Endothelial cell of umbilical vein (primary cell): ENCODE measurements around the gene TSPEAR. TPM values are rescaled to one million over a fixed set of nuclear protein-coding genes. Genes with fewer than 3 reads are reported as not detected.

Experiments
- BruUV-seq: library from RNA; stranded (reverse); fragments of 400-500 nt; replicated peaks from 2 replicates; lab custom pipeline; 2021; lab: Mats Ljungman, UMichigan
- CTCF ChIA-PET: fragments of 300-600, 350-600 bp; sonication (Branson Sonifier 250); formaldehyde crosslinking; loops from one replicate; lab custom pipeline; 2021; ENCODE audit warnings: antibody characterized with exemption, inconsistent platforms; lab: Charles Lee
- POLR2A ChIA-PET: fragments of 300-600, 350-600 bp; sonication (Branson Sonifier 250); formaldehyde crosslinking; loops from one replicate; lab custom pipeline; 2021; ENCODE audit warnings: antibody characterized with exemption, inconsistent platforms; lab: Charles Lee
- DNase-seq: peaks from one replicate; pipeline ENCODE4 v3.0.0-alpha.2; 2011; ENCODE audit warnings: low read depth, low spot score
- FAIRE-seq: peaks from 2 replicates; lab custom pipeline; 2011; peaks lifted over from hg19 to GRCh38; lab: Jason Lieb, UNC
- H2AFZ ChIP-seq: 2 replicates; pipeline ENCODE4 v1.6.0; 2012; ENCODE audit warnings: low read depth, low read length, control low read depth, inconsistent platforms
- H3K27ac ChIP-seq: 2 replicates; pipeline ENCODE4 v1.5.1; 2011; ENCODE audit warnings: low read depth, mild to moderate bottlenecking, control low read depth, low read length, moderate library complexity; ENCODE audit not compliant: insufficient read depth
- H3K27me3 ChIP-seq, 2 experiments: 2 replicates each; pipeline versions ENCODE4 v1.6.0 to v1.6.1; 2011; ENCODE audit warnings: low read length in 2 of 2, mixed read lengths in 1 of 2; ENCODE audit not compliant: control insufficient read depth in 2 of 2, insufficient read depth in 2 of 2
- H3K36me3 ChIP-seq, 2 experiments: 2 replicates in 1 of 2; 3 replicates in 1 of 2; pipeline ENCODE4 v1.5.1; 2011; ENCODE audit warnings: low read length in 2 of 2, mild to moderate bottlenecking in 1 of 2, moderate library complexity in 1 of 2; ENCODE audit not compliant: control insufficient read depth in 2 of 2, insufficient read depth in 2 of 2; ENCODE audit errors: extremely low read depth in 1 of 2
- H3K4me1 ChIP-seq: 3 replicates; pipeline ENCODE4 v1.5.1; 2011; ENCODE audit warnings: mild to moderate bottlenecking, low read length; ENCODE audit not compliant: control insufficient read depth, insufficient read depth; ENCODE audit errors: extremely low read depth
- H3K4me2 ChIP-seq: 2 replicates; pipeline ENCODE4 v1.6.1; 2011; ENCODE audit warnings: low read length, control low read depth, mixed read lengths; ENCODE audit not compliant: insufficient read depth
- H3K4me3 ChIP-seq, 3 experiments: fragments of 200-600 bp in 1 of 3; sonication (generic), shearing (Covaris generic) in 1 of 3; replicated peaks in 1 of 3; 2 replicates each; pipeline ENCODE4 v1.5.1; 2011 to 2016; ENCODE audit warnings: control low read depth in 3 of 3, low read length in 3 of 3, mild to moderate bottlenecking in 2 of 3, inconsistent platforms in 1 of 3, low read depth in 1 of 3, moderate library complexity in 1 of 3; ENCODE audit not compliant: insufficient read depth in 1 of 3
- H3K79me2 ChIP-seq: 2 replicates; pipeline ENCODE4 v1.6.0; 2012; ENCODE audit warnings: low read length, inconsistent platforms; ENCODE audit not compliant: control insufficient read depth, insufficient read depth
- H3K9ac ChIP-seq: replicated peaks from 2 replicates; pipeline ENCODE3; 2011; ENCODE audit warnings: low read length, control low read depth; ENCODE audit not compliant: insufficient read depth; ENCODE audit errors: extremely low read depth
- H3K9me1 ChIP-seq: replicated peaks from 3 replicates; pipeline ENCODE4 v1.6.0; 2011; ENCODE audit warnings: mild to moderate bottlenecking, low read length; ENCODE audit not compliant: control insufficient read depth, insufficient read depth; ENCODE audit errors: extremely low read depth
- H3K9me3 ChIP-seq: replicated peaks from 2 replicates; pipeline ENCODE4 v1.5.1; 2012; ENCODE audit warnings: low read length, inconsistent platforms; ENCODE audit not compliant: control insufficient read depth, insufficient read depth
- H4K20me1 ChIP-seq: replicated peaks from 2 replicates; pipeline ENCODE3; 2011; ENCODE audit warnings: mild to moderate bottlenecking, low read length; ENCODE audit not compliant: control insufficient read depth, insufficient read depth; ENCODE audit errors: extremely low read depth
- EZH2 ChIP-seq: IDR thresholded peaks from 2 replicates; pipeline ENCODE4 v1.6.1; 2012; ENCODE audit warnings: borderline replicate concordance, low read depth, mild to moderate bottlenecking, moderate library complexity, low read length, inconsistent platforms; ENCODE audit not compliant: severe bottlenecking
- FOS ChIP-seq: IDR thresholded peaks from 2 replicates; pipeline ENCODE4 v1.6.1; 2011; ENCODE audit warnings: mild to moderate bottlenecking, low read length, moderate library complexity, borderline replicate concordance; ENCODE audit not compliant: insufficient read depth
- GATA2 ChIP-seq: IDR thresholded peaks from 2 replicates; pipeline ENCODE4 v1.7.0; 2011; ENCODE audit warnings: low read depth, mild to moderate bottlenecking, moderate library complexity, mixed read lengths, low read length; ENCODE audit not compliant: insufficient read length, insufficient read depth
- JUN ChIP-seq: IDR thresholded peaks from 2 replicates; pipeline ENCODE4 v1.6.1; 2011; ENCODE audit warnings: borderline replicate concordance, low read depth; ENCODE audit not compliant: insufficient read length, insufficient read depth
- MYC ChIP-seq: IDR thresholded peaks from one replicate; pipeline ENCODE4 v1.6.1; 2011; ENCODE audit warnings: mild to moderate bottlenecking, low read depth, low read length
- POLR2A ChIP-seq: IDR thresholded peaks from 2 replicates; pipeline ENCODE4 v1.6.1; 2012; ENCODE audit warnings: low read depth, mild to moderate bottlenecking, control low read depth, low read length
- POLR2AphosphoS5 ChIP-seq: IDR thresholded peaks from 2 replicates; pipeline ENCODE4 v1.6.1; 2012; ENCODE audit warnings: low read depth, mild to moderate bottlenecking, control low read depth, low read length, moderate library complexity; ENCODE audit not compliant: insufficient read depth
- dilution Hi-C: fragments of 300-500 bp; cut with MboI; formaldehyde crosslinking; loops from one replicate; pipeline ENCODE4 v1.15.0; 2019; ENCODE audit warnings: low sequenced_read_pairs; ENCODE audit not compliant: extremely low pct_ligation_motif_present
- intact Hi-C: fragments of 100-400 bp; cut with micrococcal nuclease; formaldehyde crosslinking; loops from one replicate; pipeline ENCODE4 v1.10.0; 2022
- polyA plus RNA-seq, 4 experiments: library from polyadenylated mRNA; depleted of rRNA in 3 of 4; stranded (reverse) in 3 of 4; unstranded in 1 of 4; fragments of >200 nt; gene quantifications; 2 replicates each; pipeline versions ENCODE4 v1.2.1 to v1.2.3, GENCODE V29; 2011 to 2012; ENCODE audit warnings: missing spikeins in 1 of 4
- total RNA-seq: library from RNA; stranded (reverse); gene quantifications from 2 replicates; pipeline ENCODE4 v1.2.3, GENCODE V29; 2021
- TF ChIP-seq, protein P1 (sequence below): IDR thresholded peaks from 2 replicates; pipeline ENCODE4 v1.6.1; 2011; ENCODE audit not compliant: insufficient read depth, insufficient read length

The TSPEAR gene
- total and polyA plus RNA-seq, 2 donors (not counting 3 experiments of a cell fraction or from before 2014, with no cell fraction given) = 0.01 TPM; not detected in 1

DNA sequence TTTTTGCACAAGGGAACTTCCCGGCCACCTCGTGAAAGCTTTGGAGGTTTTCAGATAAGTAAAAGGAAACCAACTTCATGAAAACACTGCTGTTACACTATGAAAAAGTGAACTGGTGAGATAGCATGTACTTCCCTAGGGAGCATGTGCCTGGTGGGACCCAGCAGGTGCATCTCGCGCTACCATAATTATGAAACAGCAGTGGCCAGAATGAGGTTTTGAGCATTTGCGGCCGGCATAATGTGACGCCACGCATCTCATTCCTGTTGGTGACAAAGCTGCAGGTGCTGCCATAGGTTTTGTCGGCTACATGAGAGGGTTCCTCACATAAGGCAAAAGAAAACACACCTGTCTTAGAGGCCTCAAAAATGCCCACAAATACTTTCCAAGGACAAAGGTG, 154.5 kb downstream of the TSPEAR start:
- ChIA-PET POLR2A (no interaction called here), CTCF (no interaction called here)
- dilution Hi-C loops = no loop called here
- Histone ChIP-seq H3K27me3 (peaks cover 0 to 3% of the 10 kb centered on the region in 2 experiments), H3K27ac (no peak overlapping the region), H2AFZ (no peak overlapping the region), H3K9me1 (no peaks in the 10 kb centered on the region), H3K79me2 (no peaks in the 10 kb centered on the region), H3K36me3 (no peaks in the 10 kb centered on the region), H4K20me1 (no peaks in the 10 kb centered on the region), H3K4me3 (no peak overlapping the region), H3K4me2 (no peak overlapping the region), H3K4me1 (no peaks in the 10 kb centered on the region), H3K9ac (no peak overlapping the region), H3K9me3 (no peaks in the 10 kb centered on the region)
- DNase-seq = no peak
- intact Hi-C loops = no loop called here
- no peak for FAIRE-seq
- TF ChIP-seq FOS (no peak), MYC (no peak), JUN (no peak), POLR2AphosphoS5 (no peak), POLR2A (no peak), GATA2 (no peak)
- BruUV-seq = no TSS peak

DNA sequence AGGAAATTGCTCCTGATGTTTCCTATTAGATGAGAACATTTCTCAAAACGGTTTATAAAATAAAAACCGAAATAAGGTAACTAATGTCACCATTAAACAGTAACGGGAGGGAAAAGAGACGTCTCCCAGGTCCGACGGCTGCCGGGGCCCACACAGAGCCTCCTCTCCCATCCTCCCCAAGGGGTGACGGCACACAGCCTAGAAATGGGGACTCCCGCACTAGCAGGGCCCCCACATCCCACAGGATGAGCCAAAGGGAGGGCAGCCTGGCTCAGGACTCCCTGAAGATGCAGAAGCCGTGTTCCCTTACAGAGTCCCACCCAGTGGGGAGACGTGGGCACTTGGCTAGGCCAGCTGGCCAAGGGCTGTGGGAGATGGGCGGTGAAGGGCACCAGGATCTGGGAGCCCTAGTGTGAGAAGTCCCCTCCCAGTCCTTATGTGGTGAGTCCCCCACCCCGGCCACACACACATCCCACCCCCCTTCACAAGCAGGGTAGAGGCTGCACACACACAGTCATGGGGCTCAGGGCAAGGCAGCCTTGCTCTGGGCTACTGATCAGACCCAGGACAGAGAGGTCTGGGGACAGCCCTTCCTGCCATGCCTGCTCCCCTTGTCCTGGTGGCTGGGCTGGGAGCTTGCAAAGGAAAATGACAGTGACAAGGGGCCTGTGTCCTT, 156.0 kb downstream of the TSPEAR start:
- Histone ChIP-seq H3K9me3 (no peaks in the 10 kb centered on the region), H3K4me1 (no peaks in the 10 kb centered on the region), H3K4me2 (no peak overlapping the region), H3K27ac (no peak overlapping the region), H3K36me3 (no peaks in the 10 kb centered on the region), H4K20me1 (no peaks in the 10 kb centered on the region), H2AFZ (no peak overlapping the region), H3K79me2 (no peaks in the 10 kb centered on the region), H3K9ac (no peak overlapping the region), H3K4me3 (no peak overlapping the region), H3K27me3 (peaks cover 0 to 3% of the 10 kb centered on the region in 2 experiments), H3K9me1 (no peaks in the 10 kb centered on the region)
- DNase-seq = no peak
- intact Hi-C loops = no loop called here
- ChIA-PET POLR2A (no interaction called here), CTCF (no interaction called here)
- dilution Hi-C loops = no loop called here
- BruUV-seq = no TSS peak
- no peak for FAIRE-seq
- TF ChIP-seq POLR2AphosphoS5 (no peak), FOS (no peak), EZH2 (no peak)
- TF ChIP-seq, protein P1, sequence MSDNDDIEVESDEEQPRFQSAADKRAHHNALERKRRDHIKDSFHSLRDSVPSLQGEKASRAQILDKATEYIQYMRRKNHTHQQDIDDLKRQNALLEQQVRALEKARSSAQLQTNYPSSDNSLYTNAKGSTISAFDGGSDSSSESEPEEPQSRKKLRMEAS = no peak
